ENCODE data around the gene PLBD1.

Gene PLBD1

DNA sequence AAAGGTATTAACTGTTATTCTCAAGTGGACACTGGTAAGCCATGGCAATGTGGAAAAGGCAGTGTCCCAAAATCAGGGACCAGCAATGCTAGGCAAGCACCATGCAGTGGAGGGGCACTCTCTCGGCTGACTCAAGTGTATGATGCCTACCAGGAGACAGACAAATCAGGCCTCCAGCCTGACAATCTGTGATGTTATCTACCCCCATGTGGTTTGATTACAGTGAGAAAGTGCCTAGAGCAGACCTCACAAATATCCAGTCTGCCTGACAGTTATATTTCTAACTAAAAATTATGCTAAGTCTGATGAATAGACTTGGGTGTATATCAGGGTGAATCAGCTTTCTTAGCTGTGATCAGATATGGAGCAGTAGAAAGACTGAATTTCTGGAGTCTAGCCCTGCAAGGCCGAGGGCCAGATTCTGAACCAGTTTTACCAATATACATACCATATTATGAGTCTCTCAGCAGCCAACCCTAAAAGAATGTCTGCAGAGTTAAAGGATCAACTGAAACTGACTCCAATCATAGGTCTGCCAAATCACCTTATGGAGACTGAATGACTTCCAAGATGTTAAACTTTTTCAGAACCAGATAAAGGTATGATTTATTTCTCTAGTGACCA, 3.2 kb downstream of the PLBD1 start:
- no peak for DNase-seq

GRCh38 chr12:14563046-14563445, 4.6 kb downstream of the PLBD1 start:
- DNase-seq: no peak

DNA sequence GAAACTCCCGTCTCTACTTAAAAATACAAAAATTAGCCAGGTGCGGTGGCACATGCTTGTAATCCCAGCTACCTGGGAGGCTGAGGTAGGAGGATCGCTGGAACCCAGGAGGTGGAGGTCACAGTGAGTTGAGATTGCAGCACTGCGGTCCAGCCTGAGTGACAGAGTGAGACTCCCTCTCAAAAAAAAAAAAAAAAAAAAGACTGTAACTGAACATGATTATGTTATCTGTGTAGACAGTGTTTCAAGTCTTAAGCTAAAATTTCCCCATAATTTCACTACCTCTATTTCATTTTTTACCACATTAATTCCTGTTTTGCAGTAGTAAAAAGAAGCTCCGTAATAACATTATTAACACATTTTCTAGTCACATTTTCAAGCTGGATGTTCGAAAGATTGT, 5.4 kb downstream of the PLBD1 start:
- no peak for DNase-seq

DNA sequence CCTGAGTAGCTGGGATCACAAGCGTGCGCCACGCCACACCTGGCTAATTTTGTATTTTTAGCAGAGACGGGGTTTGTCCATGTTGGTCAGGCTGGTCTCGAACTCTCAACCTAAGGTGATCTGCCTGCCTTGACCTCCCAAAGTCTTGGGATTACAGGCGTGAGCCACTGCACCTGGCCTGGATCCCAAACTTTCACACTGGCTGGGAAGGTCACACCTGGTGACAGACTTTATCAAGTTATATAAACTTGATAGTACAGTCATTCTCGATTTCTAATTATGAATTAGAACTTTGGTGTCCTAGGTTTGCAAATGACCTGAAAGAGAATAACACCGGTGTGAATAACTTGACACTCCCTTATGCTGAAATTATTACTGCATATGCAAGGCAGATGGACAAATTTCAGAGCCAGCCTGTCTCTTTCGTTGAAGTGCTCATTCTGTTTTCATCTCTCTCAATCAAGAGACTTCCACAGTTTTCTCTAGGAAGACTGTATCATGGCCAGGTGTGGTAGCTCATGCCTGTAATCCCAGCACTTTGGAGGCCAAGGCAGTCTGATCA, 5.9 kb downstream of the PLBD1 start:
- no peak for DNase-seq

GRCh38 chr12:14560904-14561574, 6.6 kb downstream of the PLBD1 start:
- no peak for DNase-seq

- no peak for DNase-seq
These were observed 9.2 kb downstream of the PLBD1 start for GRCh38 chr12:14558473-14558959.

DNA sequence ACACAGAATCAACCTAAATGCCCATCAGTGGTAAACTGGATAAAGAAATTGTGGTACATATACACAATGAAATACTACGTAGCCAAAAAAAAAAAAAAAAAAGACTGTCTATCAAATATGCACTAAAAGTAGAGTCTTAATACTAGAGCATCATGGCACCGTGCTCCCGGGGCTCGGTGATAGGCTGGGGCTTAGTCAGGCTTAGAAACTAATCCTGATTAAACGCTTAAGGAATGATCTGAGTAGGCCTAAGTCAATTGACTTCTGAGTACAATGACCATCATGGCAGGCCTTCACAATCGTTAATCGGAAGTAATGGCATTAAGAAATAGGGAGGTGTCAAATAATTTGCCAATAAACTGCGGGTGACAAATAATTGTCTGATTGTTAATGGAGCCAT, 9.7 kb downstream of the PLBD1 start:
- no peak for DNase-seq

- DNase-seq: no peak
These were observed 13.2 kb downstream of the PLBD1 start for GRCh38 chr12:14554281-14555007.

DNA sequence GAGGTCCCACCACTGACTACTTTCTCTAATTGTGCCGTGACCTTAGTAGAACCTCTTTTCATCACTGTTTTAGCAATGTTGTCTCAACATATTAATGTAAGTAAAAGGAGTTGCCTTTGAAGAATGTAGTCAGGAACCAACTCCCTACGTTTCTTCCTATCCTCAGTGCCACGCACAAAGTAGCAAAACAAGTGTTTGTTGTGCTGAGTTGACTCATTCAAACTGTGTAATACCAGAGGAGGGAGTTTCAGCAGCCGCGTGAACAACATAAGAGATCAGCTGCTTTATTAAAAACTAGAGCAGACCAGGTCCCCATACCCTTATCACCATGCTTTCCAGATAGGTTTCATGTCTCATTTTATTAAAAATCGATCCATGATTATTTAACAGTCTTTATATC, 19.1 kb downstream of the PLBD1 start:
- no peak for DNase-seq

- no peak for DNase-seq
These were observed 20.1 kb downstream of the PLBD1 start for GRCh38 chr12:14547571-14547970.

GRCh38 chr12:14545144-14546124, 22.2 kb downstream of the PLBD1 start:
- DNase-seq: no peak

GRCh38 chr12:14540801-14541462, 26.8 kb downstream of the PLBD1 start:
- DNase-seq: no peak

DNA sequence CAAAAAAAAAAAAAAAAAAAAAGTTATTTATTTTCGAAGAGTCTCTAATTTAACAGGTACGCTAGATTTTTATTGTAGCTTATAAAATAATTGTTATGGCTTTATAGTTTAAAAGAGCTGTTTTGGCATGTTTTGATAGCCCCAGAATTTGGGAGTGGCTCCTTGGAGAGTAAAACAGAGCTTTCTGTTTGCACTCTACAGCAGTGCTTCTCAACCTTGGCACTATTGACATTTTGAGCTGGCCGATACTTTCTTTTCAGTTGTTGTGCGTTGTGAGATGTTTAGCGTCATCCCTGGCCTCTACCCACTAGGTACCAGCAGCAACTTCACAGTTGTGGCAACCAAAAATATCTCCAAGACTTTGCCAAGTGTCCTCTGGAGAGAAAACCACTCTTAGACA, 30.6 kb downstream of the PLBD1 start:
- DNase-seq: no peak

- DNase-seq: no peak
These were observed 35.5 kb downstream of the PLBD1 start for GRCh38 chr12:14532152-14532551.

DNA sequence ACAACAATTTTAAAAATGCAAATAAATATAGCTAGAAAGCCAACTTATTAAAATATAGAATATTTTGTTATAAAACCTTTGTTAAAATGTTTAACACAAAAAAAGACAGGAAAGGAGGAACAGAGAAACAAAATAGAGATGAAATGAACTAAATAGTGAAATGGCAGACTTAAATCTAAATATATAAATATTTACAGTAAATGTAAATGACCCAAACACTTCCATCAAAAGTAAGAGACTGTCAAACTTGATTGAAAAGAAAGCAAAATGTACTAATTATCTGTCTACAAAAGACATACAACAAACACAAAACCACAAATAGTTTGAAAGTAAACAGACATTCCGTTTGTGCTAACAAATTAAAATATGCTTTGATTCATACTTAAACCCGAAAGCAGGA, 41.7 kb downstream of the PLBD1 start:
- DNase-seq: no peak

DNA sequence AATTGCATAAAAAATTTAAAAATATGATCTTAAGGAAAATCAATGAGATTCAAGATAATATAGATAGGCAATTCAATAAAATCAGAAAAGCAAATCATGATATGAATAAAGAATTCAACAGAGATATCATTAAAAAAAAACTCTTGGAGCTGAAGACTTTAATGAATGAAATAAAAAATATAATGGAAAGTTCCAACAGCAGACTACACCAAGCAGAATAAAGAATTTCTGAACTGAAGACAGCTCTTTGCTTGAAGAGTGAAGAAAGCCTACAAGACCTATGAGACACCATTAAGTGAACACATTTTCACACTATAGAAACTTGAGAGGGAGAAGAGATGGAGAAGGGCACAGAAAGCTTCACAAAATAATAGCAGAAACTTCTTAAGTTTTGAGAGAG, 45.9 kb downstream of the PLBD1 start:
- no peak for DNase-seq

GRCh38 chr12:14514946-14515345, 52.7 kb downstream of the PLBD1 start:
- DNase-seq: no peak

GRCh38 chr12:14514154-14514842, 53.4 kb downstream of the PLBD1 start:
- DNase-seq: no peak

GRCh38 chr12:14510574-14510973, 57.1 kb downstream of the PLBD1 start:
- DNase-seq: no peak

- no peak for DNase-seq
These were observed 61.8 kb downstream of the PLBD1 start for GRCh38 chr12:14505626-14506596.

Data from activated effector memory CD4-positive, alpha-beta T cell treated with anti-CD3 and anti-CD28 coated beads, Interleukin-2, amount 50 U/mL, for 16 hours (primary cell).